GM19452 (cell line): ENCODE results near the gene VDR.
A peak's percentile ranks its signal among the peaks of the same experiment; 100 is the strongest.
"Not testable (repeated sequence)": the region's sequence is repeated elsewhere in the genome, so short reads cannot be mapped to it uniquely, and the experiment has no call there.

Experiments
- ATAC-seq: cut with Tn5 transposase; IDR thresholded peaks from one replicate; pipeline ENCODE4 v1.9.1; 2021; ENCODE audit not compliant: unreplicated experiment

The VDR gene

DNA sequence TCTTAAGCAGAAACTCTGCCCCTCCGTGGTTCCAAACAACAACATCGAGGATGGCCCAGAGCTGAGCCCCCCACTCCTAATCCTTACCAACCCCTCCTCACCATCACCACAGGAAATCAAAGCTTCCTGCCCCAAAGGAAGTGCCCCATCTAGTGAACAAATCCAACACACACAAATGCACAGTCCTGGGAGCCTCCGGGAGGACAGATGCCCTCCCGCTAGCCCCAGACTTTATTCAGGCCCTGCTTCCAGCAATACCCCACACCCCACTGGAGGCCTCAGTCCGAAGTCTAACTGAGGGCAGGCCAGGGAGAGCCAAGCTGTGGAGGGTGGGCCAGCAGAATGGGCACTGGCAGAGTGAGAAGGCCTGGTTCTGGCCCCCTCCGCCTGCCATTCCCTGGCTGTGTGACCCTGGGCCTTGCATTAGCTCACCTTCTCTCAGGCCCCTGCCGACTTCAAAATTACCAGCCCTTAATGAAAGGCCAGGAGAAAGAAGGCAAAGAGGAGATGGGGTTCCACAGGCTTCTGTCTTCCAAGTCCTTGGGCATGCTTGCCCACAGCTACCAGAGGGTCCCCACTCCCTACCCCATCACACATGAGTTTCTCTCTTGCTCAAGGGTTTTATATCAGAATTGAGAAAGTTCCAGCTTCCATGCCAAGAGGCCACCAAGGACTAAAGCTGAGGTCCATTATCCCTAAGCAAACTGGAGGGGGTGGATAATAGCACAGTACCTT, 87.4 kb downstream of the VDR start:
- no peak for ATAC-seq

DNA sequence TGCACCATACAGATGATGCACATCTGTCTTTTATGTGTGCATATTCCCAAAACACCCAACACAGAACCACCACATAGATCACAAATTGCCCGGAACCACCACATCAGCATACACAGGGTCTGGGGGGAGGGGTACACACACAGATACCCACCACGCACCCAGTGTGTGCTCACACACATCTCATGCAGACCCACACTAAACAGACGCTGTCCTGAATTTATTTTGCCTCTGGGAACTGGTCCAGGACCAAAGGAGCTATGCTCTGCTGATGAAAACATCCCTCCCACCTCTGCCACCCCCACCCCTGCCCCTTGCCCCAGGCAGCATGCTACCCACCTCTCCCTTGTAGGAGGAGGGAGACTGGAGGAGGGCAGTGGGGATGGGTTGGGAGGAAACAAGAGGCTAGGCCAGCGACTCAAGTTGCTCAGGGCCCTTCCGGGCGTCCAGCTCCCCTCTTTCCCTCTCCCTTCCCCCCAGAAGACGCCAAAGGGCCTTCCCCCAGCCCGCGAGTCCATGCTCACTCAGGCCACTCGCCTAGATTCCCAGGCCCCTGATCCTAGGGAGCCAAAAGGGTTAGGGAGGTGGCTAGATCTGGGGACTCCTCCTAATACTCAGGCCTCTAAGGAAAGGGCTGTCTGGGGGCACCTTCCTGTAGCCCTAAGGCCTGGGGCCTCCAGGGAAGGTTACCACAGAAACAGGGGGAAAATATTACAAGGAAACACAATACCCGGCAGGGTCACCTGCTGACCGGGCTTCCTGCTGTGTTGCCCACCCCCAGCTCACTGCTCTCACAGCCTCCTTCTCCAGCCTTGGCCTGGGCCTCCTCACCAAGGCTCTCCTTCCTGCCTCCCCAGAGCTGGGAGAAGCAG, 88.2 kb downstream of the VDR start:
- ATAC-seq = no peak

DNA sequence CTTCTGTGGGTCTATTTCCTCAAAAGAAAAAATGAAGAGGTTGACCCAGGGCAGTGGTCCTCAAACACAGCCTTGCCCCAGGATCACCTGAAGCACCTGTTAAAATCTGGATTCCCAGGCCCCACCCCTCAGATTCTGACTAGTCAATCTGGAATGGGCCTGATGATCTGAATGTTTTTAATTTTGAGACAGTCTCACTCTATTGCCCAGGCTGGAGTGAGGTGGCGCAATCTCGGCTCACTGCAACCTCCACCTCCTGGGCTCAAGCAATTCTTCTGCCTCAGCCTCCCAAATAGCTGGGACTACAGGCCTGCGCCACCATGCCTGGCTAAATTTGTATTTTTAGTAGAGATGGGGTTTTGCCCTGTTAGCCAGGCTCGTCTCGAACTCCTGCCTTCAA, 89.3 kb downstream of the VDR start:
- not testable (repeated sequence) for ATAC-seq

GRCh38 chr12:47814539-47815170, 90.1 kb downstream of the VDR start:
- no peak for ATAC-seq

DNA sequence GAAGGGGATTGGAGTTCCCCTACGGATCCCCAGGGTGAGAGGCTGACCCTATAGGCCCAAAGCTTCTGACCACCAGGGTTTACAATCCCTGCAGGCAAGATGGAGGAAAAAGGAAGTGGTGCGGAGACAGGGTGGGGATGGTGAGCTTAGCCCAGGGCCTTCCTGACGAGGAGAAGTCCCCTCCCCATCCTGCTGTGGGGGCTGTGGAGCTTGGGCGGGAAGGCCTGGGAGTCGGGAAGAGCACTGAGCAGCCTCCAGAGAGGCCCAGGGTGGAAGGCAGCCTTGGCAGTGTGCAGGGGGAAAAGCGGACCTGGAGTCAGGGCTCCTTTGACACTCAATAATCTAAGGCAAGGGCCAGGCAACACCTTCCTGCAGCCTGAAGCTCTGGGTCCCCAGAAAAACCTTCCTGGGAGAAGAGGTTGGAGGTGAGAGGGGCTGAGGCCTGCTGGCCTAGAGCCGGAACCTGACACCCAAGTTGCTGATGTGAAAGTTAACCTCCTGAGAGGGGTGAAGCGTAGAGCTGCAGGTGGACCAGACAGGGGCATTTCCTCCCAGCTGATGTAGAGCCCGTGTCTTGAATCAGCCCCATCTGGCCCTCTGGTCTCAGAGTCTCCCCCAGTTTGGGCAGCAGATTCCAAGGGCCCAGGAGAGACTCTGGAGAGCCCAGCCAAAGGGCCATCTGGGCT, 91.1 kb downstream of the VDR start:
- ATAC-seq = peak; percentile 8

DNA sequence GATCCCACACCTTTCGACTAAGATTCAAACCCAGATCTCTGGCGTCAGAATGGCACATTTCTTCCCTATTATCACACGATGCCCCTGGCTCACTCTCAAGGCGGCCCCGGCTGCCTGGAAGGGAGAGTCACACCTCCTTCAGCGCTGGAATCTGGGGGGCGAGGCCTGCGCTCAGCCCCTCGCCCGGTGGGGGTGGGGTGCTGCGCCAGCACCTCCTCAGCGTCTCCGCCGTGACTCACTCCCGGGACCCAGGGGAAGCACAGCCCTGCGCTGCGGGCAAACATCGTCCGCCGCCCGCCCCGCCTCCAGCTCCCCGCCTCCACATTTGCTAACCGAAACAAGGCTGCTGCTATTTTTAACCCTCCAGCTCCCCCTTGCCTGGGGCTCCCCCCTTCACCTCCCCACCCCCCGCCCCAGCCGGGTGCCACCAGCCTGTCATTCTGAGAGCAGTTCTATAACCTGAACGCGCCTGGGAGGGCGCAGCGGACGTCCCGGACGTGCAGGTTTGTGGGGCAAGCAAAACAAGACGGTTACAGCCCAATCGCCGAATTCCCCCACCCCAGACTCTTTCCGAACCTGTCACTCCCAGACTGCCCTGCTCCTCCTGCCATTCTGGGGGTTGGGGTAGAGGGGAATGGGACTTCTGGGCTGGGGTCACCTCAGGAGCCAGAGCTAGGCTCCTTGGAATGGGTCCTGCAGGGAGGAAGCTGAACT, 91.8 kb downstream of the VDR start:
- ATAC-seq = peak; percentile 62

- ATAC-seq = no peak
Measured at GRCh38 chr12:47811581-47812484, 93.0 kb downstream of the VDR start.

- ATAC-seq = no peak
Measured at GRCh38 chr12:47811072-47811396, 93.8 kb downstream of the VDR start.

DNA sequence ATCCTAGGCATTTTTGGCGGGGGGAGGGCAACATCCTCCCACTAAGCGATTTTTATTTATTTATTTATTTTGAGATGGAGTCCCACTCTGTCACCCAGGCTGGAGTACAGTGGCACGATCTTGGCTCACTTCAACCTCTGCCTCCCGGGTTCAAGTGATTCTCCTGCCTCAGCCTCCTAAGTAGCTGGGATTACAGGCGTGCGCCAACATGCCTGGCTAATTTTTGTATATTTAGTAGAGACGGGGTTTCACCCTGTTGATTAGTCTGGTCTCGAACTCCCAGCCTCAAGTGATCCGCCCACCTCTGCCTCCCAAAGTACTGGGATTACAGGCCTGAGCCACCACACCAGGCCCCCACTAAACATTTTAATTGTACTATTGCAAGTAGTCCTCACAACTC, 95.3 kb downstream of the VDR start:
- ATAC-seq = not testable (repeated sequence)

DNA sequence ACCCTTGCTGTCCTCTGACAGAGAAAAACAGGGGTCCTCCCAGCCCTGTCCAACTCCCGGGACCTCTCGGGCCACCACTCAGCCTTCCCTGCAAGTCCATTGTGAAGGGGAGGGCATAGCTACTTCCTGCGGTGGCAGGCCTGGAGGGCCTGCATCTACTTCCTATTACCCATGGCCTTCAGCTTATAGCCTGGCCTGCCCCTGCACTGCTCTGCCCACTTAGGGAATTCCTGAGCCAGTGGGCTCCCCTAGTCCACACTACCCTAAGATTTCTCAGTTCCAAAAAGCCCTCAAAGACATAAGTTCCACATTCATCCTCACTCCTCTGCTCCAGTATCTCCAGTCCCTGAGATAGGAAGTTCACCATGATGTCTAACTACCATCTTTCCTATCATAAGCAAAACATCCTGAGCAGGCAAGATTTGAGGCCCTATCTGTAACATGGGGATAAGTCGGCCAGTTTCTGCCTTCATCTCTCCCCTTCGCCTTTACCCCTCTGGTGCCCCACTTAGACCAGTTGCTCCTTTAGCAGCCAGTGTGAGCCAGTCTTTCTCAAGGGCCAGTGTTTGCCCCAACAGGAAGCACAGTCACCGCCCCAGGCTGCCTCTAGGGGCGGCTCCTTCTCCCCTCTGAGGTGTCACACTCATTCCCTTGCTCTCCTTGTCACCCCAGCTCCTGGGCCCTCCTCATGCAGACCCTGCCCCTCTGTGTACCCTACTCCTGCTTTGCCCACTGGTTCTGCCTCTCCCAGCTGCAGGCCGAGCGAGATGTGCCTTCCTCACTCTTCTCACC, 96.0 kb downstream of the VDR start:
- ATAC-seq = no peak

DNA sequence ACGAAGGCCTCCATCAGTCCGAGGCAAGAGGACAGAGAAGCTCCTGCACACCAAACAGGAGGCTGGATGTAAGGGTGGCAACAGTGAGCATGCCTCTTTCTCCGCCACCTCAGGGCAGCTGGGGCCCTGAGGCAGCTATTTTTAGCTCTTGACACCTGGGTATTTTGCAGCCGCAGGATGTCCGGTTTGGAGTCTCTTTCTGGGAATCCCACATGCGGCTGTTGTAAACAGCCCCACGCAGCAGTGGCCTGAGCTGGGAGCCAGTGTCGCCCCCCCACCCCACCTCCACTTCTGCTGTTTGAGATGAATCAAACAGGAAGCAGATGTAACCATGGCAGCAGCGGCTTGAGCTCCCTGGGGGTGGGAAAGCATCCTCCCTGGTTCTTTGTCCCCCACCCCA, 96.7 kb downstream of the VDR start:
- ATAC-seq = peak; percentile 39

GRCh38 chr12:47807338-47807737, 97.5 kb downstream of the VDR start:
- no peak for ATAC-seq

- ATAC-seq = no peak
Measured at GRCh38 chr12:47805417-47805816, 99.4 kb downstream of the VDR start.

- no peak for ATAC-seq
Measured at GRCh38 chr12:47804171-47804570, 100.6 kb downstream of the VDR start.

- no peak for ATAC-seq
Measured at GRCh38 chr12:47803191-47803875, 101.5 kb downstream of the VDR start.

GRCh38 chr12:47802312-47802711, 102.5 kb downstream of the VDR start:
- ATAC-seq = no peak

DNA sequence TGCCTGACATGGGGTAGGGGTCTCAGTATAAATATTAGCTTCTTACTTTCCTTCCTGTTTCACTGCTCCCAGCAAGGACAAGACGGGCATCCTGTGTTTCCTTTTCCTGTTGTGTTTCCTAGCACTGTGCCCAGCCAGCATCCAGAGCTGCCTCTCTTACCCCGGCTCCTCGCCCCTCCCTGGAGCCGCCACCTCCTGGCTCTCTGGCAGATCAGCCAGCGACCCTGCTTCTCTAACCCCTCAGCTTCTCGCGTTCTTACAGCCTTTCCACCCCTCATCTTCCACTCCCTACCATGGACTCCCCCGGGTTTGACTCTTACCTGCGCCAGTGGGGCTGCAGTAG, 102.9 kb downstream of the VDR start:
- ATAC-seq = no peak

GRCh38 chr12:47801170-47801903, 103.5 kb downstream of the VDR start:
- ATAC-seq = no peak
